Activated T-helper 2 cell treated with anti-CD3 and anti-CD28 coated beads, Interferon-gamma antibody, Interleukin-2, Interleukin-4, amounts not matched to agents 10 μg/mL and 5 μg/mL and 100 μg/mL, durations not matched to agents 14 hours and 24 hours and 36 hours (primary cell): ENCODE measurements around the gene PLA2G12A. TPM values are rescaled to one million over a fixed set of nuclear protein-coding genes. Genes with fewer than 3 reads are reported as not detected.

Experiments
- DNase-seq: peaks from one replicate; pipeline ENCODE4 v3.0.0; 2021; ENCODE audit warnings: low spot score
- H3K27ac Mint-ChIP-seq: one replicate; pipeline ENCODE4 v1.8.0; 2021; ENCODE audit warnings: mixed read lengths
- H3K27me3 Mint-ChIP-seq: one replicate; pipeline ENCODE4 v1.8.0; 2021; ENCODE audit warnings: low read depth, mixed read lengths
- H3K36me3 Mint-ChIP-seq: one replicate; pipeline ENCODE4 v1.8.0; 2021; ENCODE audit warnings: low read depth, mixed read lengths
- H3K4me1 Mint-ChIP-seq: one replicate; pipeline ENCODE4 v1.8.0; 2021; ENCODE audit warnings: low read depth, mixed read lengths
- H3K4me3 Mint-ChIP-seq: one replicate; pipeline ENCODE4 v1.8.0; 2021; ENCODE audit warnings: low read depth, mild to moderate bottlenecking, moderate library complexity, mixed read lengths
- H3K9me3 Mint-ChIP-seq: one replicate; pipeline ENCODE4 v1.8.0; 2021; ENCODE audit warnings: mixed read lengths
- intact Hi-C: fragments of 100-400 bp; cut with micrococcal nuclease; formaldehyde crosslinking; loops from one replicate; pipeline ENCODE4 v1.15.1; 2023
- total RNA-seq: library from RNA; stranded (reverse); gene quantifications from 2 replicates; pipeline ENCODE4 v1.2.3, GENCODE V29; 2022

PLA2G12A gene
- total RNA-seq, 1 donor from 2014 or later: 7.9 TPM

- Mint-ChIP-seq H3K9me3 (no peaks in the 10 kb centered on the region), H3K4me1 (peaks cover 5% of the 10 kb centered on the region), H3K36me3 (peaks cover 6% of the 10 kb centered on the region), H3K4me3 (no peak overlapping the region), H3K27ac (no peak overlapping the region), H3K27me3 (no peaks in the 10 kb centered on the region)
- DNase-seq: no peak
- intact Hi-C loops: no loop called here
Observed at GRCh38 chr4:109662116-109662515, 67.8 kb downstream of the PLA2G12A start.

Other genes starting within 250 kb of the PLA2G12A start
- gene MCUB, start 169.8 kb downstream of the PLA2G12A start, total RNA-seq: 30.1 and 37.1 TPM in 2 replicates
- 26.7 and 31.8 TPM in 2 replicates for gene CASP6, start 26.6 kb downstream of the PLA2G12A start, total RNA-seq
- 0.21 and 0.62 TPM in 2 replicates for gene CFI, start 71.9 kb upstream of the PLA2G12A start, total RNA-seq
- 43.6 and 44.8 TPM in 2 replicates for gene GAR1, start 85.7 kb upstream of the PLA2G12A start, total RNA-seq
- gene RRH, start 97.9 kb upstream of the PLA2G12A start, total RNA-seq: 0.16 TPM in 1 of 2 replicates, not detected in the other
- gene LRIT3, start 118.0 kb upstream of the PLA2G12A start, total RNA-seq: 0.05 and 0.07 TPM in 2 replicates
- gene EGF, start 182.8 kb upstream of the PLA2G12A start, total RNA-seq: not detected in 2 replicates